ENCODE measurements around the gene NEURL1B. TPM values are rescaled to one million over a fixed set of nuclear protein-coding genes. Genes with fewer than 3 reads are reported as not detected.

Gene NEURL1B
- total RNA-seq, 2 experiments from 2014 or later: 0.32 to 0.57 TPM

GRCh38 chr5:172624083-172624995, 16.7 kb upstream of the NEURL1B start:
- Histone ChIP-seq H3K79me2 (ENCODE audit: insufficient read depth, low read depth, low read length) (no peaks in the 10 kb centered on the region), H2AFZ (ENCODE audit: low read length) (no peak overlapping the region), H3K4me1 (ENCODE audit: insufficient read depth, low read length, poor library complexity, severe bottlenecking) (no peaks in the 10 kb centered on the region), H4K20me1 (ENCODE audit: insufficient read depth, low read length) (no peaks in the 10 kb centered on the region), H3K9me2 (ENCODE audit: insufficient read depth, low read length) (no peaks in the 10 kb centered on the region), H3K27ac (ENCODE audit: low read depth, low read length, poor library complexity, severe bottlenecking) (no peak overlapping the region), H3K36me3 (ENCODE audit: insufficient read depth, low read length) (no peaks in the 10 kb centered on the region), H3K9me3 (ENCODE audit: low read length) (no peaks in the 10 kb centered on the region), H3K4me2 (ENCODE audit: low read length) (no peak overlapping the region), H3K4me3 (ENCODE audit: low read depth, low read length, poor library complexity, severe bottlenecking) (no peak overlapping the region)
- CTCF ChIA-PET (ENCODE audit: unreplicated experiment): no interaction called here
- POLR2A ChIA-PET: interaction anchor here (0.6 kb wide), 1 partner anchor 185 kb away, joined by 4 read pairs; no protein-coding TSS in a partner anchor
- intact Hi-C loops (cut with micrococcal nuclease; ENCODE audit: unreplicated experiment): no loop called here
- BruUV-seq (replicated peaks): no TSS peak
- no peak for DNase-seq (ENCODE audit: low spot score)
- TF ChIP-seq EZH2phosphoT487 (IDR thresholded peaks at IDR 0.05; ENCODE audit: borderline replicate concordance, low read depth, low read length) (no peak), CTCF (conservative IDR thresholded peaks at IDR 0.05; ENCODE audit: low read length) (no peak)

GRCh38 chr5:172624996-172625964, 15.8 kb upstream of the NEURL1B start:
- BruUV-seq (replicated peaks): no TSS peak

More at GRCh38 chr5:172624996-172625964, 15.8 kb upstream of the NEURL1B start:
- ChIA-PET POLR2A (interaction anchor here (0.5 to 0.6 kb wide), 2 partner anchors 8 to 186 kb away, joined by 3 to 4 read pairs; no protein-coding TSS in a partner anchor), CTCF (ENCODE audit: unreplicated experiment) (no interaction called here)
- DNase-seq (ENCODE audit: low spot score): no peak
- intact Hi-C loops (cut with micrococcal nuclease; ENCODE audit: unreplicated experiment): no loop called here
- Histone ChIP-seq H2AFZ (ENCODE audit: low read length) (no peak overlapping the region), H3K27ac (ENCODE audit: low read depth, low read length, poor library complexity, severe bottlenecking) (no peak overlapping the region), H3K79me2 (ENCODE audit: insufficient read depth, low read depth, low read length) (no peaks in the 10 kb centered on the region), H3K4me1 (ENCODE audit: insufficient read depth, low read length, poor library complexity, severe bottlenecking) (no peaks in the 10 kb centered on the region), H3K9me3 (ENCODE audit: low read length) (no peaks in the 10 kb centered on the region), H3K36me3 (ENCODE audit: insufficient read depth, low read length) (no peaks in the 10 kb centered on the region), H3K9me2 (ENCODE audit: insufficient read depth, low read length) (no peaks in the 10 kb centered on the region), H3K4me3 (ENCODE audit: low read depth, low read length, poor library complexity, severe bottlenecking) (no peak overlapping the region), H4K20me1 (ENCODE audit: insufficient read depth, low read length) (no peaks in the 10 kb centered on the region), H3K4me2 (ENCODE audit: low read length) (no peak overlapping the region)
- TF ChIP-seq CTCF (conservative IDR thresholded peaks at IDR 0.05; ENCODE audit: low read length) (no peak), EZH2phosphoT487 (IDR thresholded peaks at IDR 0.05; ENCODE audit: borderline replicate concordance, low read depth, low read length) (no peak)
